NCI-H524 (cell line): ENCODE results near the gene AFF3.
"Not testable (repeated sequence)": the region's sequence is repeated elsewhere in the genome, so short reads cannot be mapped to it uniquely, and the experiment has no call there.

Source experiments
- DNase-seq, 2 experiments: peaks; one replicate each; lab custom pipeline; 2025; lab: John Stamatoyannopoulos, UW

The AFF3 gene

GRCh38 chr2:99550368-99550767, 592.0 kb downstream of the AFF3 start:
- DNase-seq = peak; percentile 49 to 67

- DNase-seq = peak in 1 of 2 experiments; percentile 29
Measured at GRCh38 chr2:99545604-99546003, 596.8 kb downstream of the AFF3 start.

- no peak for DNase-seq
Measured at GRCh38 chr2:99545066-99545465, 597.3 kb downstream of the AFF3 start.

- DNase-seq = no peak
Measured at GRCh38 chr2:99544608-99545007, 597.8 kb downstream of the AFF3 start.

GRCh38 chr2:99543247-99543646, 599.1 kb downstream of the AFF3 start:
- no peak for DNase-seq

- DNase-seq = no peak
Measured at GRCh38 chr2:99537910-99538485, 604.4 kb downstream of the AFF3 start.

GRCh38 chr2:99524056-99524455, 618.3 kb downstream of the AFF3 start:
- peak; percentile 76 to 87 for DNase-seq

- DNase-seq = no peak
Measured at GRCh38 chr2:99522157-99522556, 620.2 kb downstream of the AFF3 start.

GRCh38 chr2:99520813-99521212, 621.6 kb downstream of the AFF3 start:
- DNase-seq = no peak

- DNase-seq = no peak
Measured at GRCh38 chr2:99520195-99520594, 622.2 kb downstream of the AFF3 start.

- no peak for DNase-seq
Measured at GRCh38 chr2:99514357-99514756, 628.0 kb downstream of the AFF3 start.

GRCh38 chr2:99512181-99512591, 630.2 kb downstream of the AFF3 start:
- DNase-seq = no peak

GRCh38 chr2:99509387-99509786, 633.0 kb downstream of the AFF3 start:
- peak in 1 of 2 experiments; percentile 76 for DNase-seq

- peak; percentile 45 to 79 for DNase-seq
Measured at GRCh38 chr2:99507937-99508818, 634.2 kb downstream of the AFF3 start.

- no peak for DNase-seq
Measured at GRCh38 chr2:99504844-99505584, 637.4 kb downstream of the AFF3 start.

GRCh38 chr2:99503662-99504416, 638.6 kb downstream of the AFF3 start:
- not testable (repeated sequence) for DNase-seq

- DNase-seq = no peak
Measured at GRCh38 chr2:99496021-99496420, 646.4 kb downstream of the AFF3 start.
